GM21526 (cell line): ENCODE results near the gene MT1F.
A peak's percentile ranks its signal among the peaks of the same experiment; 100 is the strongest.
"Not testable (repeated sequence)": the region's sequence is repeated elsewhere in the genome, so short reads cannot be mapped to it uniquely, and the experiment has no call there.

Experiments used
- ATAC-seq: cut with Tn5 transposase; IDR thresholded peaks from one replicate; pipeline ENCODE4 v1.9.1; 2021; ENCODE audit warnings: moderate library complexity; ENCODE audit not compliant: unreplicated experiment, low FRiP score

The MT1F gene

DNA sequence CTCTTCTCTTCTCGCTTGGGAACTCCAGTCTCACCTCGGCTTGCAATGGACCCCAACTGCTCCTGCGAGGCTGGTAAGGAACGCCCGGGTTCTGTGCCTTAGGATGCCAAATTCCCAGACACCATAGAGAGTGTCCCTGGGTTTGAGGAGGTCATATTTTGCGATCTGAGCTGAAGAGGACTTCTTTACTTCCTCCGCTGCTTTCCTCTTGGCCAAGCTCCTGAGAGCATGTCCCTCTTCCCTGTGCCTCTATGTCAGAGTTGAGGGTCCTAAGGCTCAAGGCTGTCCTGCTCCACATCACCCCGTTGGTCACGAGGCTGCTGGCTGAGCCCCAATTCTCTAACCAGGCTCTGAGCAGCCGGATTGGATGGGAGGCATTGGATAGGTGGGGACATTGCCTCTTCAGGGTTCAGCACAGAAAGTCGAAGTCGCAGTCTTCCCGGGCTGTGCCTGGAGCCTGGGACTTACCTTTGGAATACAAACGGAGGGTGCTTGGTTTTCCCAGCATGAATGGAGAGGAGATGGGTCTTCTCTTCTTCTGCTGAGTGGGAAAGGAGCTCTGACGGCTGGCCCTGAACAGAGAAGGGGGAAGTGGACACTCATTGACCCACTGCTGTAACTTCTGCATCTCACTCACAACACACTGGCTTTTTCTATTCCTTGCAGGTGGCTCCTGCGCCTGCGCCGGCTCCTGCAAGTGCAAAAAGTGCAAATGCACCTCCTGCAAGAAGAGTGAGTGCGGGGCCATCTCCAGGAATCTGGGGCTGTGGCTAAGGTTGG is 12.3 kb downstream of the MT1F start:
- ATAC-seq, result no peak

DNA sequence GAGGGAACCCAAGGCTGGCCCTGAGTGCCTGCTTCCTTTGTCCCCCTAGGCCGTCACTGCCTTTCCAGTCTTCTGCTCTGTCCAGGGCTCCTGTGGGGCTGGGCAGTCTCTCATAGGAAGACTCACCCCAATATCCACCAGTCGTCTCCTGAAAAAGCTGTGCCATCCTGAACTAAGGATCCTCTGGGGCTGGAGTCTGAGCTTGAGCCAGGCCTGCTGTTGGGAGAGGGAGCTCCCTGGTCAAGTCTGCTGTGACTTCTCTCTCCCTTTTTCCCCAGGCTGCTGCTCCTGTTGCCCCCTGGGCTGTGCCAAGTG is 12.8 kb downstream of the MT1F start:
- no peak for ATAC-seq

DNA sequence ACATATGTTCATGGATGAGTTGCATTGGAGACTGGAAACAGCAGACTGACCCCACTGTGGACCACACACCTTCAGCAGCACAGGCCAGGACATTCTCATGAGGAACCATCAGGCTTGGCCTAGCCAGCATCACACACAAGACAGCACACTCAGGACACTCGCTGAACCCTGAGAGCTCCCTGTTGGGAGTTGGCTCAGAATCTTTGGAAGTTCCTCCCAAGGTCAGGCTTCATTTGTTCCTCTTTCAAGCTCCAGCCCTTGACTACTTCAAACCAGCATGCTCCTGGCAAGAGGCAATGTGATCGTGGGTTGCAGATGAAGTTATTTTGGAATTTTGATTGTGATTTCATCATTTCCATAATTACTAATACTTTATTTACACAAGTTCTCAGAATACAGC is 13.9 kb downstream of the MT1F start:
- not testable (repeated sequence) for ATAC-seq

DNA sequence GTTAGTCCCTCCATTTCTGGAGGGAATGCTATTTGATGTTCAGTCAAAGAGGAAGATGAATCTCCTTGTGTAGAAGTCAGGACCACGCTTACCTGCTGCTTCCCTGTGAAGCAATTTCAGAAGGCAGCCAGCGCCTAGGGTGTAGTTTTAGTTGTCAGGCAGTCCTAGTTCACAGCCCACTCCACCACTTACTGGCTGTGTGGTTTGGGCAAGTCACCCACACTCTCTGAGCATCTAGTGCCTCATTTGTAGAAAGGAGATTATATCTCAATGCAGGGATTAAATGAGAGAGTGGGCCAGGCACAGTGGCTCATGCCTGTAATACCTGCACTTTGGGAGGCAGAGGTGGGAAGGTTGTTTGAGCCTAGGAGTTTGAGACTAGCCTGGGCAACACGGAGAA is 14.4 kb downstream of the MT1F start:
- ATAC-seq, result not testable (repeated sequence)

DNA sequence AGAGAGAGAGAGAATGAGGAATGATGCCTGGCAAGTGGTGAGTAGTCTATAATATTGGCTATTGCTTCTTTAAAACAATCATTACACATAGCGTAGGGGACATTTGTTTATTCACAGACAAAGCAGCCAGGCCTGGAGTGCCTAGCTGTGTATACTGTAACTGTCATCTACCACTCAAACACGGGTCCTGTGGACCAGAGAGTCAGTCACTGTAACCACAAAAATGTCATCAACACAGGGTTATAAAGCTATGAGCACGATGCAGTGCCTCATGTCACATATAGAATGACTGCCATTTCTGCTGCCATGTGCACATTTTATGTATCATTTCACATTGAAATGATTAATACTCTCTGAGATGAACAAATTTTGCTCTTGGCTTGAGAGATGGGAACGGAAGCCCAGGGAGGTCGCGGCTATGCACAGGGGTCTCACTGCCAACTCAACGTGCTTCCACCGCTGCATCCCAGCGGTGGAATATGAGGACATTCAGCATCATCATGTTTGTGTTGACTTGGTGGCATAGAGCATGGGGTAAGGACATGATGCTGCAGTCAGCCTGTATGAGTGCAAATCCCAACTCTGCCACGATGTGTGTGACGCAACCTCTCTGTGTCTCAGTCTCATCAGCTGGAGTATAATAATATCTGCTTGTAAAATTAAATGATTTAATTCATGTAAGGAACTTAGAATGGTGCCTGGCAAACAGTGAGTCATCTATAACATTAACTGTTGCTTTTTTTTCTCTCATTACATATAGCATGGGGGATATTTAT is 15.2 kb downstream of the MT1F start:
- ATAC-seq, result no peak

DNA sequence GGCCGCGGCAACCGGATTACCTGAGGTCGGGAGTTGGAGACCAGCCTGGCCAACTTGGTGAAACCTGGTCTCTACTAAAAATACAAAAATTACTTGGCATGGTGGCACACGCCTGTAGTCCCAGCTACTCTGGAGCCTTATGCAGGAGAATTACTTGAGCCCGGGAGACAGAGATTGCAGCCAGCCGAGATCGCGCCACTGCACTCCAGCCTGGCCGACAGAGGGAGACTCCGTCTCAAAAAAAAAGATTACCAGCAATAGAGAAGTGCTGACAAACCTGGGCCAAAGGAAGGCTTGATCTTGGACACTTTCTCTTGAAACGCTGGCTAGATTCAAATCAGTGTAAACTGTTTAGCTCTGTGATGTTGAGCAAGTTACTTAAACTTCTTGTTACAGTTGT is 16.2 kb downstream of the MT1F start:
- no peak for ATAC-seq

DNA sequence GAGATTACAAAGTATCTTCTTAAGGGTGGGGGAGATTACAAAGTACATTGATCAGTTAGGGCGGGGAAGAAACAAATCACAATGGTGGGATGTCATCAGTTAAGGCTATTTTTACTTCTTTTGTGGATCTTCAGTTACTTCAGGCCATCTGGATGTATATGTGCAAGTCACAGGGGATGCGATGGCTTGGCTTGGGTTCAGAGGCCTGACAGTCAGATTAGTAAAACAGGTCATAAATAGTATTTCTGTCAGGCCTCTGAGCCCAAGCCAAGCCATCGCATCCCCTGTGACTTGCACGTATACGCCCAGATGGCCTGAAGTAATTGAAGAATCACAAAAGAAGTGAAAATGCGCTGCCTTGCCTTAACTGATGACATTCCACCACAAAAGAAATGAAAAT is 16.8 kb downstream of the MT1F start:
- not testable (repeated sequence) for ATAC-seq

DNA sequence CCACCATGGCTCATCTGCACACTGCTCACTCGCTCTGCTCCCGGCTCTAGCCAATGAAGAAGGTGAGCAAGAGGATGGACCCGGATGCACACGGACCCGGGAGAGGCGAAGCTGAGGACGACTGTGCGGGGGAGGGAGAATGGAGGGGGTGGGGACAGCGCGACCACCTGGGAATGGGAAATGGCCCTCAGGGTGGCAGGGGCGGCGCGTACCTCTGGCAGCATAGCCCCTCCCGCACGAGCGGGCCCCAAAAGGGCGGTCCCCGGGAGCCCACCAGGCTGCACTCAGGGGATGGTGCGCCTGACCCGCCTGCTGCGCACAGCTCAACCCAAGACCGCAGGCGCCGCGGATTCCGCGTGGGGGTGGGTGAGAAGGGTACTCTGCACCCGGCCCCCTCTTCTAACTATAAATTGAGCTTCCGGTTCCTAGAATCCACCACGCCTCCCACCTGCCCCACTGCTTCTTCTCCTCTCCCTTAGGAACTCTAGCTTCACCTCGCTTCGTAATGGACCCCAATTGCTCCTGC is 18.0 kb downstream of the MT1F start:
- no peak for ATAC-seq

DNA sequence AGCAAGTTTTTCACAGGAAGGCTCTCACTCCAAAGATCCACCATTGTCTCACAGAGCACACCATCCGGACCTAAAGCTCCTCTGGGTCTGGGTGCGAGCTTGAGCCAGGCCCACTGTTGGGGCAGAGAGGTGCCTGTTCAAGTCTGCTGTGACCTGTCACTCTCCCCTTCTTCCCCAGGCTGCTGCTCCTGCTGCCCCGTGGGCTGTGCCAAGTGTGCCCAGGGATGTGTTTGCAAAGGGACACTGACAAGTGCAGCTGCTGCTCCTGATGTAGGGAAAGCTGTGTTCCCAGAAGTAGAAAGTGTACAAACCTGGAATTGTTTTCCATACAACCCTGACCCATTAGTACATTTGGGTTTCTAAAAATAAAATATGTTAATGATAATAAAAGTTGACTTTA is 19.7 kb downstream of the MT1F start:
- ATAC-seq, result no peak

DNA sequence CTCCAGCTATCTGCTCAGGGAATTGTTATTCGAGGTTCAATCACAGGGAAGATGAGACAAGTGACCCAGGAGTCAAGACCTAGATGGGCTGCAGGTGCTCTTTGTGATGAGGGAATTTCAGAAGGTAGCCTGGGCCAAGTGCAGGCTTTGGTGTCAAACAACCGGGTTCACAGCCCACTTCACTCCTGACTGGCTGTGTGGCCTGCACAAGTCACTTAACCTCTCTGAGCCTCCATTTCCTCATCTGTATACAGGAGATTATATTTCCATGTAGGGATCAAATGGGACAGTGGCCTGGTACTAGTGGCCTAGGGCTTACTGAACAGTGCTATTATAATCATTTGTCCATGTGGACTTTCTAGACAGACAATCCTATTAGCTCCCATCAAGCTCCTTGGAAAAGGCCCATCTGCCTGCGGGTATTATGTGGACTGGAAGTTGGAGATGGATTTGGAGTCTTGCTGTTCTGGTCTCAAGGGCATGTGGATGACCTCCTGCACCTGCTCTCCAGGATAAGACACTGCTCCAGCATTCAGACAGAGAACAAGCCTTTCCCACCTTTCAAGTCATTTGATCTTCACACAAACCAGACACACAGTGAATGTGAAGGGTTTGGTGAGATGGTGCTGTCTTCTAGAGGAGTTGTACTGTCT is 21.4 kb downstream of the MT1F start:
- ATAC-seq, result no peak

DNA sequence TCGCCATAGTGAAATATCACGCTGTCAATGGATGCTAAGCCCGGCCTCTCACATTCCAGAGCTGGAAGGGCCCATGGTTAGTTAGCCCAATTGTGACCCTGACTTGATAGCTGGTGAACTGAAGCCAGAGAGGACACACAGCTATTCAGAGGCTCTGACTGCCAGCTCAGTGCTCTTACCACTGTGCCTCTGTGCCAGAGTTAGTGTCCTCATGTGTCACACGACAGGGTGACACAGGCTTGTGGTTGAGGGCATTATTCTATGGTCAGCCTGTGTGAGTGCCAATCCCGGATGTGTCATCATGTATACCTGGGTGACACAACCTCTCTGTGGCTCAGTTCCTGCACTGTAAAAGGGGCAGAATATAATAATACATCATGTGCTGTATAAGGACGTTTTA is 22.1 kb downstream of the MT1F start:
- ATAC-seq, result no peak

DNA sequence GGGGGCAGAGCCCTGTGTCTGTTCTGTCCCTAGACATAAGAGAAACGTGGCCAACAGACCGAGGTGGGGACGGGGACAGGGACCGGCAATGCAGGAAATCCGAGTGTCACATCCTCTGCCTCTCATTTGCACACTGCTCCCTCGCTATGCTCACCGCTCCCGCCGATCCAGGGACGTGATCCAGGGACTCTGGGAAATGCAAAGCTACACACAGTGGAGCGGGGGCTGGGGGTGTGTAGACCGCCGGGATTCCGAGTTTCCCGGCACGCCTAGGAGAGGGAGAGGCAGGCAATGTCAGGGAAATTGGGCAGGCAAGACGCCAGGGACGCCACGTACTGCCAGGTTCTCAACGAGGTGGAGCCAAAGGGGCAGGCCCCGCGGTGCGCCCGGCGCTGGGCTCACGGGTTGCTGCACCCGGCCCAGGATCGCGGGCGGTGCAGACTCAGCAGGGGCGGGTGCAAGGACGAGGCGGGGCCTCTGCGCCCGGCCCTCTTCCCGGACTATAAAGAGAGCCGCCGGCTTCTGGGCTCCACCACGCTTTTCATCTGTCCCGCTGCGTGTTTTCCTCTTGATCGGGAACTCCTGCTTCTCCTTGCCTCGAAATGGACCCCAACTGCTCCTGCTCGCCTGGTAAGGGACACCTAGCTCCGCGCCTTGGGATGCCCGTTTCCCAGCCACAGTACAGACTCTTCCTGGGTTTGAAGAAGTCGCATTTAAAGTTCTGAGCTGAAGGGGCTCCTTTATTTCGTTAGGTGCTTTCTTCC is 24.4 kb downstream of the MT1F start, which contains the start of gene MT1X:
TSS of gene MT1X (plus strand) at position 532 of the 764 bp plus-strand sequence. CDS start at position 603, 71 bp downstream.
- ATAC-seq, result peak; percentile 98

DNA sequence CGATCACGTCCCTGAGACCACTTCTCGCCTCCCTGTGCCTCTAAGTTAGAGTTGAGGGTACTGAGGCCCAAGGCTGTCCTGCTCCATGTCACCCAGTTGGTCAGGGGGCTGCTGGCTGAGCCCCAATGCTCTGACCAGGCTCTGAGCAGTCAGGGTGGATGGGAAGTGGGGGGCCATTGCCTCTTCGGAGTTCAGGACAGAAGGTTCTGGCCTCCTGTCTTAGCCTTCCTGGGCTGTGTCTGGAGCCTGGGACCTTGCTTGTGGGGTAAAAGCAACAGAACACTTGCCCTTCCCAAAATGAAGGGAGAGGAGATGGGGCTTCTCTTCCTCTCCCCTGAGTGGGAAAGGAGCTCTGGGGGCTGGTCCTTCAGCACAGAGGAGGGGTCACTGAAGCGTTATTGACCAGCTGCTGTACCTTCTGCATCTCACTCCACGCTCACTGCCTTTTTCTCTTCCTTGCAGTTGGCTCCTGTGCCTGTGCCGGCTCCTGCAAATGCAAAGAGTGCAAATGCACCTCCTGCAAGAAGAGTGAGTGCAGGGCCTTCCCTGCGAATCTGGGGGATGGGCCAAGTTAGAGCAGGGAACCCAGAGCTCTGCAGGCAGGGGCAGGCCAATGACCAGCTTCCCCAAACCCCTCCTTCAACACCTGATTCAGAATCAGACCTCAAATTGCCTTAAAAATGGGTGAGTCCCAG is 25.1 kb downstream of the MT1F start:
- no peak for ATAC-seq

DNA sequence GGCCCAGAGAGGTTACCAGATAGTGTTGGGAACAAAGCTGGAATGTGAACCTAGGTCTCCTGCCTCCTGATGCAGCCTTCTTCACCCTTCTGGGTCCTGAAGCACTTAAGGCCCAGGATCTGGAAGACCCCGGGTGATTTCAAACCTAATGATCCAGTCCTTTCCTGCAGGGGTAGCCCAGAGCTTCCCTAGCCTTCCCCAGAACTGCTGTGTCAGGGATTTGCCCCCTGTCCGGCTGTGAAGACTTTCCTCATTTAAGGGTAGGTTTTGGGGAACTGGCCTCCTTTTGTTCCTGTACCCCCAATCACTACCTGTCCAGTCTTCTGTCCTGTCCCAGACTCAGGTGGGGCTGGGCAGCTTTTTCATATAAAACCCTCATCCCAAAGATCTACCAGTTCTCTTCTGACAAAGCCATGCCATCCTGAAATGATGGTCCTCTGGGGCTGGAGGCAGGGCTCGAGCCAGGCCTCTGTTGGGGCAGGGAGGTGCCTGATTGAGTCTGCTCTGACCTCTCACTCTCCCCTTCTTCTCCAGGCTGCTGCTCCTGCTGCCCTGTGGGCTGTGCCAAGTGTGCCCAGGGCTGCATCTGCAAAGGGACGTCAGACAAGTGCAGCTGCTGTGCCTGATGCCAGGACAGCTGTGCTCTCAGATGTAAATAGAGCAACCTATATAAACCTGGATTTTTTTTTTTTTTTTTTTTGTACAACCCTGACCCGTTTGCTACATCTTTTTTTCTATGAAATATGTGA is 25.8 kb downstream of the MT1F start:
- no peak for ATAC-seq

DNA sequence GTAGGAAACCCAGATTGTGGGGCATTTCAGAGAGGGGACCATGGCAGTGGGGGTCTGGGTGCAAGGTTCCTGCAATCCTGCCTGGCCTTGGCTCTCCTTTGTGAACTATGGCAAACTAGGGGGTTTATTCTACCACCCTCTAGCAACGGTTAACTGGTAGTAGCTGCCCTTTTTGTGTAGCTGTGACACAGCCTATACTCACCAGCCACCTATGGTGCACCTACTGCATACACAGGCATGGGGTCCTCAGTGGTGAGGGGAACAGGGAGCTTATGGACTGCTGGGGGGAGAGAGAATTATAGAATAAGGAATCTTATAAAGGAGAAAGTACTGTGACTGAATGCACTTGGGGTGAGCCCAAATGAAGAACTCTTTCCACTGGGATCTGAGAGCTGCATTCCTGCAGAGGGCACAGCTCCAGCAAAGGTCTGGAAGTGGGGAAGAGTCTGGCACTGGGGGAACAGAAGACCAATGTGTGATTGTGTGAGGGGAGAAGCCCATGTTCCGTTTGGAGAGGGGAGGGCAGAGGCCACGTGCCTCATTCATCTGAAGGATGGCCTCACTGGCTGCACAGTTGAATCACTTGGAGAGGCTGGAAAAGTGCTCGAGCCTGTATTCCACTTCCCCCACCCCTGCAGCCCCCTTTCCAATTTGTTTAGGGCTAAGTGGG is 26.6 kb downstream of the MT1F start:
- ATAC-seq, result no peak

DNA sequence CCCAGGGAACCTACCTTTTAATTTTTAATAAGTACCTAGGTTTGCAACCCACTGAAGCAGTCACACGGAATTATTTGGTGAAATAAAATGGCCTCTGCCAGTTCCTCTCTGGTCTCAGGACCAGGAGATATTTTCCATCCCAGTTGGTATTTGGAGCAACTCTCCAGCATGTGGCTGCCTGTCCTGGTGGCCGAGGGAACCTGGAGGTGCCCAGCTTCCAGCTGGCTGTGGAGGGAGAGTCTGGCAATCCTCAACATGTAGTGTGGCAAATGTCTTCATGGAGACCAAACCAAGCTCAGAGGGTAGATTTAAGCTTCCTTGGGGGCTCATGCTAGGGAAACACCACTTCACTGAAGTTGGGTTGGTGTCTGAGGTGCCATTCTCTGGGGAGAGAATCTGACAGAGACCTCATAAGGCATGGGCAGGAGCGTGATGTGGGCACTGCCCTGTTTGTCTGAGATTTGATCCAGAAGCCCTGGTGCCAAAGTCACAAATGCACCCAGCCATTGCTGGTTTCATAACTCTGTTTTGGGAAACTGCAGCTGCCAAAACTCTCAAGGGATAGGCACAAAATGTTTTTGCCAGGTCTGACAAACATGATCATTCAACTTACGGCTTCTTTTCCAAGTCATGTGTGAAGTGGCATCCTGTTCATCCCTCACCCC is 27.3 kb downstream of the MT1F start:
- ATAC-seq, result no peak

DNA sequence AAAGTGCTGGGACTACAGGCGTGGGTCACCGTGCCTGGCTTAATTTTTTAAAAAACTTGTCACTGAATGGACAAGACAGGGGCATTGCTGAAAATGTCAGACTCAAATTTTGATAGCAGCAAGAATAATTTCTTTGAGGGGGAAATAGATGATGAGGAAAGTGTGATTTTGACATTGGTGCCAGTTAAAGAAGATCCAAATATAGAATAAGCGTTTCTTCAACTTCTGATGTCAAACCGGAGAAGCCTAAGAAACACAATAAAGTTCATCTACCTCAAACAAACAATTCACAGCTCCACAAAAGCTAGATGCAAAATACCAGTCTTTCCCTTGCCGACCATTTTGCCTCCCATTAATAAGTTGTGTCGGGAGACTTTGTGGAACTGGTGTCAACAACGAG is 29.0 kb downstream of the MT1F start:
- no peak for ATAC-seq

DNA sequence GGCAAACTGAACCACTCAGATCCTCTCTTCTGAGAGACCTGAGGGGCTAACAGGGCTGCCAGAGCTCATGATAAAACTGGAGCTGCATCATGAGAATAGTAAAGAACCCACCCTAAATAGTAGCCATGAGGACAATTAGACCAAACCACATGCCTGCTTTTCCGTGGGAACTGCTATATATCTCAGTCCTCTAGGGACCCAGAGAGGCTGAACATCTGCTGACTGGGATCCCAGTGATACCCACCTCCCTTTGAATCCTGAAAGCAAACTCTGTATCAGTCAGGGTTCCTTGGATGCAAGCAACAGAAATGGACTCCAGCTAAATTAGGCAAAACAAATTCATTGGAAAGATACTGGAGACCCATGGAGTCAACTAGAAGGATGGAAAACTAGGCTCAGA is 31.0 kb downstream of the MT1F start:
- ATAC-seq, result no peak
